HG03045 (cell line): ENCODE measurements around the gene TMPRSS11B.
"Not testable (repeated sequence)": the region's sequence is repeated elsewhere in the genome, so short reads cannot be mapped to it uniquely, and the experiment has no call there.

Experiments
- ATAC-seq: cut with Tn5 transposase; IDR thresholded peaks from one replicate; pipeline ENCODE4 v1.9.1; 2021; ENCODE audit warnings: mild to moderate bottlenecking, moderate library complexity; ENCODE audit not compliant: unreplicated experiment

The TMPRSS11B gene

GRCh38 chr4:68228568-68228967 is 16.9 kb downstream of the TMPRSS11B start:
- no peak for ATAC-seq

GRCh38 chr4:68218044-68218443 is 27.4 kb downstream of the TMPRSS11B start:
- no peak for ATAC-seq

- no peak for ATAC-seq
These were observed 29.0 kb downstream of the TMPRSS11B start for GRCh38 chr4:68216501-68216900.

- ATAC-seq: no peak
These were observed 36.5 kb downstream of the TMPRSS11B start for GRCh38 chr4:68209003-68209402.

GRCh38 chr4:68194305-68194704 is 51.2 kb downstream of the TMPRSS11B start:
- not testable (repeated sequence) for ATAC-seq

GRCh38 chr4:68193194-68193593 is 52.3 kb downstream of the TMPRSS11B start:
- no peak for ATAC-seq

- no peak for ATAC-seq
These were observed 58.3 kb downstream of the TMPRSS11B start for GRCh38 chr4:68187145-68187544.

- ATAC-seq: no peak
These were observed 60.6 kb downstream of the TMPRSS11B start for GRCh38 chr4:68184923-68185322.

GRCh38 chr4:68183417-68183816 is 62.1 kb downstream of the TMPRSS11B start:
- no peak for ATAC-seq

- ATAC-seq: no peak
These were observed 63.1 kb downstream of the TMPRSS11B start for GRCh38 chr4:68182382-68182820.

- no peak for ATAC-seq
These were observed 64.5 kb downstream of the TMPRSS11B start for GRCh38 chr4:68180849-68181526.

- ATAC-seq: no peak
These were observed 68.6 kb downstream of the TMPRSS11B start for GRCh38 chr4:68176904-68177303.
